HepG2 (cell line): ENCODE results near the gene SEMA5B. TPM values are rescaled to one million over a fixed set of nuclear protein-coding genes. Genes with fewer than 3 reads are reported as not detected.

Experiments
- ATRX ChIP-seq: sonication (generic); formaldehyde crosslinking; IDR thresholded peaks from 2 replicates; pipeline ENCODE4 v1.4.0; 2020; ENCODE audit warnings: missing genetic modification reagents, borderline replicate concordance
- EP300 ChIP-seq, 3 experiments: sonication (generic) in 1 of 3; formaldehyde crosslinking in 1 of 3; IDR thresholded peaks; 2 replicates each; pipeline versions ENCODE4 v1.5.1 to v1.6.1; 2011 to 2020; ENCODE audit warnings: low read depth in 2 of 3, low read length in 2 of 3, borderline replicate concordance in 1 of 3, improper control_type of control experiment in 1 of 3, mild to moderate bottlenecking in 1 of 3, missing genetic modification reagents in 1 of 3, moderate library complexity in 1 of 3
- HDAC1 ChIP-seq: sonication (generic); formaldehyde crosslinking; IDR thresholded peaks from 2 replicates; pipeline ENCODE4 v1.5.1; 2020; ENCODE audit warnings: mild to moderate bottlenecking, missing genetic modification reagents
- MAFF ChIP-seq: IDR thresholded peaks from 2 replicates; pipeline ENCODE4 v1.6.1; 2011; ENCODE audit warnings: low read depth, low read length, improper control_type of control experiment
- NR2F1 ChIP-seq, 2 experiments: fragments of 450-650 bp in 1 of 2; formaldehyde crosslinking in 1 of 2; IDR thresholded peaks; 2 replicates each; pipeline versions ENCODE4 v1.5.0 to v1.6.1; 2016 to 2020; ENCODE audit warnings: mild to moderate bottlenecking in 1 of 2, missing compliant biosample characterization in 1 of 2, missing genetic modification reagents in 1 of 2, moderate library complexity in 1 of 2
- REL ChIP-seq: sonication (generic); formaldehyde crosslinking; conservative IDR thresholded peaks from 2 replicates; pipeline ENCODE4 v1.8.0; 2022; ENCODE audit warnings: mild to moderate bottlenecking, missing genetic modification reagents, moderate library complexity
- SMAD1 ChIP-seq: sonication (generic); formaldehyde crosslinking; IDR thresholded peaks from 2 replicates; pipeline ENCODE4 v1.4.0; 2020; ENCODE audit warnings: missing genetic modification reagents, low read depth, mild to moderate bottlenecking, borderline replicate concordance
- SP2 ChIP-seq: sonication (generic); formaldehyde crosslinking; IDR thresholded peaks from 2 replicates; pipeline ENCODE4 v1.5.1; 2020; ENCODE audit warnings: mild to moderate bottlenecking, missing genetic modification reagents
- SRY ChIP-seq: sonication (generic); formaldehyde crosslinking; IDR thresholded peaks from 2 replicates; pipeline ENCODE4 v1.8.0; 2022; ENCODE audit warnings: mild to moderate bottlenecking, missing genetic modification reagents
- TAF1 ChIP-seq: sonication (generic); formaldehyde crosslinking; IDR thresholded peaks from 2 replicates; pipeline ENCODE4 v1.4.0; 2020; ENCODE audit warnings: missing genetic modification reagents
- ZNF280B ChIP-seq: sonication (generic); formaldehyde crosslinking; IDR thresholded peaks from 2 replicates; pipeline ENCODE4 v1.5.0; 2020; ENCODE audit warnings: missing genetic modification reagents, mild to moderate bottlenecking, borderline replicate concordance
- ZNF34 ChIP-seq: sonication (generic); formaldehyde crosslinking; IDR thresholded peaks from 2 replicates; pipeline ENCODE4 v1.4.0; 2020; ENCODE audit warnings: mild to moderate bottlenecking, missing genetic modification reagents, borderline replicate concordance
- ZNF383 ChIP-seq: sonication (generic); formaldehyde crosslinking; IDR thresholded peaks from 2 replicates; pipeline ENCODE4 v1.4.0; 2020; ENCODE audit warnings: missing genetic modification reagents, mild to moderate bottlenecking, borderline replicate concordance
- ZNF572 ChIP-seq: sonication (generic); formaldehyde crosslinking; IDR thresholded peaks from 2 replicates; pipeline ENCODE4 v1.5.1; 2020; ENCODE audit warnings: mild to moderate bottlenecking, missing genetic modification reagents
- ZZZ3 ChIP-seq: sonication (generic); formaldehyde crosslinking; IDR thresholded peaks from 2 replicates; pipeline ENCODE4 v1.4.0; 2020; ENCODE audit warnings: missing genetic modification reagents, mild to moderate bottlenecking, borderline replicate concordance
- polyA plus RNA-seq, 8 experiments: library from polyadenylated mRNA; depleted of rRNA in 3 of 8; stranded (reverse) in 7 of 8; unstranded in 1 of 8; fragments of >200 nt; fragmentation: Illumina TruSeq in 4 of 8; extraction: Trizol in 4 of 8; gene quantifications; 2 replicates each; pipeline versions ENCODE4 v1.2.1 to v1.2.3, GENCODE V29; 2011 to 2016; ENCODE audit warnings: low read depth in 4 of 8, missing spikeins in 1 of 8, mixed read lengths in 1 of 8; ENCODE audit not compliant: insufficient read depth in 1 of 8
- total RNA-seq, 5 experiments: library from RNA; depleted of rRNA; stranded (reverse); fragments of >200 nt; fragmentation: Illumina TruSeq; extraction: Trizol; gene quantifications; 2 replicates each; pipeline ENCODE4 v1.2.3, GENCODE V29; 2016; ENCODE audit warnings: low read depth in 1 of 5
- TF ChIP-seq, protein P1 (sequence below): sonication (generic); formaldehyde crosslinking; IDR thresholded peaks from 2 replicates; pipeline ENCODE4 v1.4.0; 2020; ENCODE audit warnings: missing genetic modification reagents
- TF ChIP-seq, protein P2 (sequence below): sonication (generic); formaldehyde crosslinking; conservative IDR thresholded peaks from 2 replicates; pipeline ENCODE4 v1.8.0; 2022; ENCODE audit warnings: mild to moderate bottlenecking, moderate library complexity, missing genetic modification reagents
- TF ChIP-seq, protein P3 (sequence below): sonication (generic); formaldehyde crosslinking; IDR thresholded peaks from 2 replicates; pipeline ENCODE4 v1.8.0; 2022; ENCODE audit warnings: missing genetic modification reagents, low read depth, mild to moderate bottlenecking, borderline replicate concordance

SEMA5B gene
- total and polyA plus RNA-seq, 2 of the 13 experiments (the other 11 are each of a cell fraction or from before 2014, with no cell fraction given), result not detected

- TF ChIP-seq, protein P1, sequence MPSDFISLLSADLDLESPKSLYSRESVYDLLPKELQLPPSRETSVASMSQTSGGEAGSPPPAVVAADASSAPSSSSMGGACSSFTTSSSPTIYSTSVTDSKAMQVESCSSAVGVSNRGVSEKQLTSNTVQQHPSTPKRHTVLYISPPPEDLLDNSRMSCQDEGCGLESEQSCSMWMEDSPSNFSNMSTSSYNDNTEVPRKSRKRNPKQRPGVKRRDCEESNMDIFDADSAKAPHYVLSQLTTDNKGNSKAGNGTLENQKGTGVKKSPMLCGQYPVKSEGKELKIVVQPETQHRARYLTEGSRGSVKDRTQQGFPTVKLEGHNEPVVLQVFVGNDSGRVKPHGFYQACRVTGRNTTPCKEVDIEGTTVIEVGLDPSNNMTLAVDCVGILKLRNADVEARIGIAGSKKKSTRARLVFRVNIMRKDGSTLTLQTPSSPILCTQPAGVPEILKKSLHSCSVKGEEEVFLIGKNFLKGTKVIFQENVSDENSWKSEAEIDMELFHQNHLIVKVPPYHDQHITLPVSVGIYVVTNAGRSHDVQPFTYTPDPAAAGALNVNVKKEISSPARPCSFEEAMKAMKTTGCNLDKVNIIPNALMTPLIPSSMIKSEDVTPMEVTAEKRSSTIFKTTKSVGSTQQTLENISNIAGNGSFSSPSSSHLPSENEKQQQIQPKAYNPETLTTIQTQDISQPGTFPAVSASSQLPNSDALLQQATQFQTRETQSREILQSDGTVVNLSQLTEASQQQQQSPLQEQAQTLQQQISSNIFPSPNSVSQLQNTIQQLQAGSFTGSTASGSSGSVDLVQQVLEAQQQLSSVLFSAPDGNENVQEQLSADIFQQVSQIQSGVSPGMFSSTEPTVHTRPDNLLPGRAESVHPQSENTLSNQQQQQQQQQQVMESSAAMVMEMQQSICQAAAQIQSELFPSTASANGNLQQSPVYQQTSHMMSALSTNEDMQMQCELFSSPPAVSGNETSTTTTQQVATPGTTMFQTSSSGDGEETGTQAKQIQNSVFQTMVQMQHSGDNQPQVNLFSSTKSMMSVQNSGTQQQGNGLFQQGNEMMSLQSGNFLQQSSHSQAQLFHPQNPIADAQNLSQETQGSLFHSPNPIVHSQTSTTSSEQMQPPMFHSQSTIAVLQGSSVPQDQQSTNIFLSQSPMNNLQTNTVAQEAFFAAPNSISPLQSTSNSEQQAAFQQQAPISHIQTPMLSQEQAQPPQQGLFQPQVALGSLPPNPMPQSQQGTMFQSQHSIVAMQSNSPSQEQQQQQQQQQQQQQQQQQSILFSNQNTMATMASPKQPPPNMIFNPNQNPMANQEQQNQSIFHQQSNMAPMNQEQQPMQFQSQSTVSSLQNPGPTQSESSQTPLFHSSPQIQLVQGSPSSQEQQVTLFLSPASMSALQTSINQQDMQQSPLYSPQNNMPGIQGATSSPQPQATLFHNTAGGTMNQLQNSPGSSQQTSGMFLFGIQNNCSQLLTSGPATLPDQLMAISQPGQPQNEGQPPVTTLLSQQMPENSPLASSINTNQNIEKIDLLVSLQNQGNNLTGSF (CRISPR knock-in tag), result peak; percentile 48; the same call in 1 of the 2 replicates
- TF ChIP-seq REL (CRISPR knock-in tag) (0 out of 2 replicates have a peak, but pooled peaks have one; percentile 57), EP300 (IDR thresholded peaks at IDR 0.05; ENCODE audit: low read depth in 2 of 2, low read length in 2 of 2) (peak in 1 of 2 experiments; percentile 10; a peak in 1 of 4 replicates), EP300 (CRISPR knock-in tag; IDR thresholded peaks at IDR 0.05; ENCODE audit: borderline replicate concordance) (no peak), ATRX (no peak), MAFF (no peak), TAF1 (CRISPR knock-in tag) (peak; percentile 94), ZNF34 (CRISPR knock-in tag) (peak; percentile 99), ZNF572 (no peak), SMAD1 (CRISPR knock-in tag) (0 out of 2 replicates have a peak, but pooled peaks have one; percentile 36), ZZZ3 (CRISPR knock-in tag) (peak; percentile 48; the same call in 1 of the 2 replicates), HDAC1 (CRISPR knock-in tag) (peak; percentile 91), NR2F1 (CRISPR knock-in tag; IDR thresholded peaks at IDR 0.05) (no peak), ZNF383 (CRISPR knock-in tag) (peak; percentile 93; the same call in 1 of the 2 replicates), SRY (CRISPR knock-in tag) (0 out of 2 replicates have a peak, but pooled peaks have one; percentile 68), SP2 (CRISPR knock-in tag) (peak; percentile 60), ZNF280B (no peak; the same call in none of the 2 replicates)
- TF ChIP-seq, protein P2, sequence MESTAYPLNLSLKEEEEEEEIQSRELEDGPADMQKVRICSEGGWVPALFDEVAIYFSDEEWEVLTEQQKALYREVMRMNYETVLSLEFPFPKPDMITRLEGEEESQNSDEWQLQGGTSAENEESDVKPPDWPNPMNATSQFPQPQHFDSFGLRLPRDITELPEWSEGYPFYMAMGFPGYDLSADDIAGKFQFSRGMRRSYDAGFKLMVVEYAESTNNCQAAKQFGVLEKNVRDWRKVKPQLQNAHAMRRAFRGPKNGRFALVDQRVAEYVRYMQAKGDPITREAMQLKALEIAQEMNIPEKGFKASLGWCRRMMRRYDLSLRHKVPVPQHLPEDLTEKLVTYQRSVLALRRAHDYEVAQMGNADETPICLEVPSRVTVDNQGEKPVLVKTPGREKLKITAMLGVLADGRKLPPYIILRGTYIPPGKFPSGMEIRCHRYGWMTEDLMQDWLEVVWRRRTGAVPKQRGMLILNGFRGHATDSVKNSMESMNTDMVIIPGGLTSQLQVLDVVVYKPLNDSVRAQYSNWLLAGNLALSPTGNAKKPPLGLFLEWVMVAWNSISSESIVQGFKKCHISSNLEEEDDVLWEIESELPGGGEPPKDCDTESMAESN (CRISPR knock-in tag), result peak; percentile 5; the same call in 1 of the 2 replicates
- TF ChIP-seq, protein P3, sequence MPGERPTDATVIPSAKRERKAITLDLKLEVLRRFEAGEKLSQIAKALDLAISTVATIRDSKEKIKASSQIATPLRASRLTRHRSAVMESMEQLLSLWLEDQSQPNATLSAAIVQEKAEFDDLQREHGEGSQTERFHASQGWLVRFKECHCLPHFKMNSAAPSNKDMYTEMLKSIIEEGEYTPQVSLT, result 0 out of 2 replicates have a peak, but pooled peaks have one; percentile 52
These were observed 39.5 kb upstream of the SEMA5B start, which contains the start of gene PDIA5 (continued) for GRCh38 chr3:123066896-123067688.
